ENCODE data around the gene ABCC10. TPM values are rescaled to one million over a fixed set of nuclear protein-coding genes. Genes with fewer than 3 reads are reported as not detected.
"Not testable (repeated sequence)": the region's sequence is repeated elsewhere in the genome, so short reads cannot be mapped to it uniquely, and the experiment has no call there.

Gene ABCC10
- total RNA-seq, 1 donor from 2014 or later, result 43.2 TPM

- Mint-ChIP-seq H3K4me1 (ENCODE audit: low read depth) (peaks cover 13% of the 10 kb centered on the region), H3K9me3 (ENCODE audit: low read depth) (no peaks in the 10 kb centered on the region), H3K27ac (ENCODE audit: unreplicated experiment) (no peak overlapping the region), H3K27me3 (ENCODE audit: low read depth) (peaks cover 37% of the 10 kb centered on the region), H3K4me3 (ENCODE audit: unreplicated experiment) (no peak overlapping the region), H3K36me3 (ENCODE audit: low read depth) (no peaks in the 10 kb centered on the region)
- no peak for TF ChIP-seq CTCF (IDR thresholded peaks at IDR 0.05)
- DNase-seq (ENCODE audit: low spot score), result no peak
Observed at GRCh38 chr6:43459535-43459934, 32.2 kb downstream of the ABCC10 start.

DNA sequence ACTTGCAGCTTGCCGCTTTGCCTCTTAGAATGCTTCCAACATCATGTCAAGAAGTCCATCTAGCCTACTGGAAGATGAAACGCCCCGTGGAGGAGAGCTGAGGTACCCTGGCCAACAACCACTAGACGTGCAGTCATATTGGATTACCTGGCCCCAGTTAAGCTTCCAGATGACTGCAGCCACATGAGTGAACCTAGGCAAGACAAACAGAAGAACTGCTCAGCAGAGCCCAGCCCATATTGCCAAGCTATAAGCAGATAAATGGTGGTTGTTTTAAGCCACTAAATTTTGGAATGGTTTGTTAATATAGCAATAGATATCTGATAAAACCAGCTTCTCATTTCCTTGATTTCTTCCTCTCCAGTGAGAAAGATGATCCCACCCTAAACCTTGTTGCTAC lies 32.7 kb downstream of the ABCC10 start:
- H3K36me3 Mint-ChIP-seq (ENCODE audit: low read depth), result no peaks in the 10 kb centered on the region
- H3K27ac Mint-ChIP-seq (ENCODE audit: unreplicated experiment), result no peak overlapping the region
- TF ChIP-seq CTCF (IDR thresholded peaks at IDR 0.05), result no peak
- DNase-seq (ENCODE audit: low spot score), result no peak
- peaks cover 37% of the 10 kb centered on the region for H3K27me3 Mint-ChIP-seq (ENCODE audit: low read depth)
- H3K4me1 Mint-ChIP-seq (ENCODE audit: low read depth), result peaks cover 12% of the 10 kb centered on the region
- no peaks in the 10 kb centered on the region for H3K9me3 Mint-ChIP-seq (ENCODE audit: low read depth)
- H3K4me3 Mint-ChIP-seq (ENCODE audit: unreplicated experiment), result no peak overlapping the region

DNA sequence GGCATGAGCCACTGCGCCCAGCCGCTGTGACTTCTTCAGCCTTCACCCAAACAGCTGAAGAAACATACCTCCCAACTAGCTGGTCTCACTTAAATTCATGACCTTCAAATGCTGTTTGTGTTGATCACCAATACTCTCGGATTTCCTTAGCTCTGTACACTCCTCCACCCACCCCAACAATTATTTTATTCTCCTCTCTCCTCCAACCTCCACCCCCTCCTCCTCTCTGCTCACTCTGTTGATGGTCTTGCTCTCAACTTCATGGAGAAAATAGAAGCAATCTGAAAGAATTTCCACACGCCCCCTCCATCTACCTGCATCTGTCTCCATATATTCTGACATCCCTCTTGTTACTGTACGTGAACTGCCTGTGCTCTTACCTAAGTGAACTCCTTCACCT lies 34.6 kb downstream of the ABCC10 start:
- TF ChIP-seq CTCF (IDR thresholded peaks at IDR 0.05), result no peak
- Mint-ChIP-seq H3K36me3 (ENCODE audit: low read depth) (no peaks in the 10 kb centered on the region), H3K4me3 (ENCODE audit: unreplicated experiment) (no peak overlapping the region), H3K27me3 (ENCODE audit: low read depth) (peaks cover 24% of the 10 kb centered on the region), H3K9me3 (ENCODE audit: low read depth) (no peaks in the 10 kb centered on the region), H3K4me1 (ENCODE audit: low read depth) (peaks cover under 1% of the 10 kb centered on the region), H3K27ac (ENCODE audit: unreplicated experiment) (no peak overlapping the region)
- no peak for DNase-seq (ENCODE audit: low spot score)

DNA sequence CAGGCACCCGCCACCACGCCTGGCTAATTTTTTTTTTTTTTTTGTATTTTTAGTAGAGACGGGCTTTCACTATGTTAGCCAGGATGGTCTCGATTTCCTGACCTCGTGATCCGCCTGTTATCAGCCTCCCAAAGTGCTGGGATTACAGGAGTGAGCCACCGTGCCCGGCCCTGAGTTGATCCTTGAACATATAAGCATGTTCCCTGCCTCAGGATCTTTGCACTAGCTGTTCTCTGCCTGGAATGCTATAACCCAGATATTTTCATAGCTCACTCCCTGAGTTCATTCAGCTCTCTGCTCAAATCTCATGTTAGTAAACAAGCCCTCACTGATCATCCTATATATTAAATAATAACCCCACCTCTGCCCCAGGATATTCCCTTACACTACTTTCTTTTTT lies 37.0 kb downstream of the ABCC10 start:
- Mint-ChIP-seq H3K9me3 (ENCODE audit: low read depth) (no peaks in the 10 kb centered on the region), H3K4me3 (ENCODE audit: unreplicated experiment) (no peak overlapping the region), H3K36me3 (ENCODE audit: low read depth) (no peaks in the 10 kb centered on the region), H3K4me1 (ENCODE audit: low read depth) (no peaks in the 10 kb centered on the region), H3K27ac (ENCODE audit: unreplicated experiment) (no peak overlapping the region), H3K27me3 (ENCODE audit: low read depth) (peaks cover 28% of the 10 kb centered on the region)
- DNase-seq (ENCODE audit: low spot score), result no peak
- TF ChIP-seq CTCF (IDR thresholded peaks at IDR 0.05), result no peak

DNA sequence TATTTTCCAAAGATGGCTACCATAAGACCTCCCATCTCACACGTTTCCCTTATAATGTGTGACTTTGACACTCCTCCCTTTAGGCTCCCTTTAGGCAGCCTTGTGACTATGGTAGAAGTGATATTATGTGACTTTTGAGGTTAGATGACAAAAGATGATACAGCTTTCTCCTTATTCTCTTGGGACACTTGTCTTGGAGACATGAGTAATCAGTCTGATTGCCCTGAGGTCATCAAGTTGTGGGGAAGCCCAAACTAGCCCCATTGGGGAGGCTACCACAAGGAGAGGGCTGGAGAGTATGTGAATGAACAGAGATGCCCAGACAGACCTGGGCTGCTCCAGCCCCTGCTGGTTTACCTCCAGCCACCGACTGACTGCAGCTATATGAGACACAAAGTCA lies 38.6 kb downstream of the ABCC10 start:
- H3K4me3 Mint-ChIP-seq (ENCODE audit: unreplicated experiment), result no peak overlapping the region
- peaks cover 27% of the 10 kb centered on the region for H3K27me3 Mint-ChIP-seq (ENCODE audit: low read depth)
- no peaks in the 10 kb centered on the region for H3K9me3 Mint-ChIP-seq (ENCODE audit: low read depth)
- H3K4me1 Mint-ChIP-seq (ENCODE audit: low read depth), result no peaks in the 10 kb centered on the region
- no peaks in the 10 kb centered on the region for H3K36me3 Mint-ChIP-seq (ENCODE audit: low read depth)
- H3K27ac Mint-ChIP-seq (ENCODE audit: unreplicated experiment), result no peak overlapping the region
- TF ChIP-seq CTCF (IDR thresholded peaks at IDR 0.05), result no peak
- no peak for DNase-seq (ENCODE audit: low spot score)

GRCh38 chr6:43467265-43467664 lies 39.9 kb downstream of the ABCC10 start:
- not testable (repeated sequence) for DNase-seq (ENCODE audit: low spot score); H3K27ac Mint-ChIP-seq (ENCODE audit: unreplicated experiment); H3K9me3 Mint-ChIP-seq (ENCODE audit: low read depth); H3K4me3 Mint-ChIP-seq (ENCODE audit: unreplicated experiment); H3K36me3 Mint-ChIP-seq (ENCODE audit: low read depth); H3K4me1 Mint-ChIP-seq (ENCODE audit: low read depth)
- peaks cover 25% of the 10 kb centered on the region for H3K27me3 Mint-ChIP-seq (ENCODE audit: low read depth)
